ENCODE data around the gene SEPHS2. TPM values are rescaled to one million over a fixed set of nuclear protein-coding genes. Genes with fewer than 3 reads are reported as not detected.
A peak's percentile ranks its signal among the peaks of the same experiment; 100 is the strongest.

The SEPHS2 gene
- total and polyA plus RNA-seq, 12 donors: 10.7 to 60.5 (median 45.3) TPM

GRCh38 chr16:30491744-30492308 is 46.2 kb upstream of the SEPHS2 start:
- DNase-seq: peak; percentile 56 to 84 (median 78)
- Histone ChIP-seq H3K36me3 (replicated peaks in 1 of 2) (no peaks in the 10 kb centered on the region), H3K9me3 (replicated peaks in 1 of 3) (no peaks in the 10 kb centered on the region), H3K4me3 (no peak overlapping the region), H3K27ac (peak overlapping the region in 1 of 5 donors; percentile 35), H3K4me1 (replicated peaks in 1 of 2) (peaks cover 0 to 10% of the 10 kb centered on the region in 2 donors), H3K27me3 (no peaks in the 10 kb centered on the region)
- TF ChIP-seq POLR2A (IDR thresholded peaks at IDR 0.05) (no peak), CTCF (IDR thresholded peaks at IDR 0.05) (no peak)
- WGBS, 4 donors: 25 to 29% (median 27%) methylated on average over 6 of the region's 6 CpGs
- intact Hi-C loops (cut with DNase I): no loop called here

GRCh38 chr16:30491229-30491628 is 45.6 kb upstream of the SEPHS2 start:
- intact Hi-C loops (cut with DNase I): no loop called here
- H3K27me3 ChIP-seq: no peaks in the 10 kb centered on the region
- H3K4me1 ChIP-seq (replicated peaks in 1 of 2): peaks cover 0 to 10% of the 10 kb centered on the region in 2 donors
- H3K27ac ChIP-seq: no peak overlapping the region
- H3K4me3 ChIP-seq: no peak overlapping the region
- DNase-seq: no peak
- H3K9me3 ChIP-seq (replicated peaks in 1 of 3): no peaks in the 10 kb centered on the region
- WGBS, 4 donors: 86 to 95% (median 88%) methylated on average over 4 of the region's 4 CpGs
- no peaks in the 10 kb centered on the region for H3K36me3 ChIP-seq (replicated peaks in 1 of 2)
- TF ChIP-seq CTCF (IDR thresholded peaks at IDR 0.05) (no peak), POLR2A (IDR thresholded peaks at IDR 0.05) (no peak)

- Histone ChIP-seq H3K27ac (no peak overlapping the region), H3K4me1 (replicated peaks in 1 of 2) (peaks cover 0 to 10% of the 10 kb centered on the region in 2 donors), H3K9me3 (replicated peaks in 1 of 3) (no peaks in the 10 kb centered on the region), H3K27me3 (no peaks in the 10 kb centered on the region), H3K36me3 (replicated peaks in 1 of 2) (no peaks in the 10 kb centered on the region), H3K4me3 (no peak overlapping the region)
- no peak for DNase-seq
- TF ChIP-seq CTCF (IDR thresholded peaks at IDR 0.05) (no peak), POLR2A (IDR thresholded peaks at IDR 0.05) (no peak)
- intact Hi-C loops (cut with DNase I): no loop called here
- WGBS, 4 donors: 80 to 85% (median 84%) methylated on average over 6 of the region's 6 CpGs
Measured at GRCh38 chr16:30490210-30490609, 44.5 kb upstream of the SEPHS2 start.

- no peak overlapping the region for H3K27ac ChIP-seq
- H3K9me3 ChIP-seq (replicated peaks in 1 of 3): no peaks in the 10 kb centered on the region
- peaks cover 0 to 10% of the 10 kb centered on the region in 2 donors for H3K4me1 ChIP-seq (replicated peaks in 1 of 2)
- DNase-seq: no peak
- TF ChIP-seq POLR2A (IDR thresholded peaks at IDR 0.05) (no peak), CTCF (IDR thresholded peaks at IDR 0.05) (no peak)
- WGBS, 4 donors: 66 to 85% (median 76%) methylated on average over 11 of the region's 11 CpGs
- no peaks in the 10 kb centered on the region for H3K36me3 ChIP-seq (replicated peaks in 1 of 2)
- intact Hi-C loops (cut with DNase I): no loop called here
- H3K27me3 ChIP-seq: no peaks in the 10 kb centered on the region
- H3K4me3 ChIP-seq: no peak overlapping the region
Measured at GRCh38 chr16:30488764-30489605, 43.3 kb upstream of the SEPHS2 start.
